ENCODE data around the gene NAXE. TPM values are rescaled to one million over a fixed set of nuclear protein-coding genes. Genes with fewer than 3 reads are reported as not detected.
A peak's percentile ranks its signal among the peaks of the same experiment; 100 is the strongest.
"Not testable (repeated sequence)": the region's sequence is repeated elsewhere in the genome, so short reads cannot be mapped to it uniquely, and the experiment has no call there.

Gene NAXE
- polyA plus RNA-seq, 2 of the 4 experiments (the other 2 are of a cell fraction): 81.4 to 119 TPM

- H3K4me3 ChIP-seq: no peak overlapping the region
- no peak for ATAC-seq
- H3K9me3 ChIP-seq: no peaks in the 10 kb centered on the region
- no peak for FAIRE-seq
- ChIA-PET CTCF (interaction anchor here (0.7 to 12.5 kb wide), 11 partner anchors 13 to 273 kb away, joined by 3 to 135 read pairs (median 4); partner anchors contain the start of genes GPATCH4 and MEF2D), POLR2A (no interaction called here)
- H3K4me2 ChIP-seq: no peak overlapping the region
- DNase-seq (ENCODE audit: low read depth in 1 of 2, low spot score in 1 of 2): no peak
- TF ChIP-seq MAX (IDR thresholded peaks at IDR 0.05) (no peak), FOSL2 (IDR thresholded peaks at IDR 0.05) (no peak), FOSL2 (CRISPR knock-in tag; IDR thresholded peaks at IDR 0.05) (no peak), POLR2AphosphoS2 (conservative IDR thresholded peaks at IDR 0.05; ENCODE audit: low read length) (no peak), HMGXB4 (CRISPR knock-in tag; IDR thresholded peaks at IDR 0.05; ENCODE audit: borderline replicate concordance) (no peak), HEYL (CRISPR knock-in tag; IDR thresholded peaks at IDR 0.05) (no peak), KDM1A (IDR thresholded peaks at IDR 0.05; ENCODE audit: low read depth) (no peak), TP53 (CRISPR knock-in tag; IDR thresholded peaks at IDR 0.05) (no peak), NR3C1 (IDR thresholded peaks at IDR 0.05) (no peak)
- peaks cover 10% of the 10 kb centered on the region; the same call in 2 of the 3 replicates for H3K4me1 ChIP-seq
- WGBS (ENCODE audit: missing lambda C conversion rate): 82% methylated on average over 3 of the region's 3 CpGs
- no peak overlapping the region for H3K27ac ChIP-seq
Measured at GRCh38 chr1:156586892-156587477, 4.6 kb upstream of the NAXE start.

- 48% methylated on average over 7 of the region's 8 CpGs for WGBS (ENCODE audit: missing lambda C conversion rate)
- ATAC-seq: not testable (repeated sequence)
Measured at GRCh38 chr1:156587927-156588326, 3.6 kb upstream of the NAXE start.

GRCh38 chr1:156589546-156589945, 2.0 kb upstream of the NAXE start:
- H3K4me3 ChIP-seq: no peak overlapping the region
- FAIRE-seq (no peak), ATAC-seq (no peak), DNase-seq (ENCODE audit: low read depth in 1 of 2, low spot score in 1 of 2) (no peak)
- H3K4me2 ChIP-seq: no peak overlapping the region
- TF ChIP-seq JUNB (IDR thresholded peaks at IDR 0.05): no peak
- no peak for TF ChIP-seq FOXS1 (CRISPR knock-in tag; IDR thresholded peaks at IDR 0.05)
- CTCF ChIA-PET: interaction anchor here (1.1 to 12.5 kb wide), 4 partner anchors 9 to 38 kb away, joined by 3 to 135 read pairs (median 4); no protein-coding TSS in a partner anchor
- H3K9me3 ChIP-seq: no peaks in the 10 kb centered on the region
- peaks cover 10% of the 10 kb centered on the region; the same call in 2 of the 3 replicates for H3K4me1 ChIP-seq
- no peak overlapping the region for H3K27ac ChIP-seq
- POLR2A ChIA-PET: no interaction called here
- WGBS (ENCODE audit: missing lambda C conversion rate): 78% methylated on average over 5 of the region's 5 CpGs

More at GRCh38 chr1:156587927-156588326, 3.6 kb upstream of the NAXE start:
- CTCF ChIA-PET: interaction anchor here (1.1 to 12.5 kb wide), 3 partner anchors 14 to 86 kb away, joined by 3 to 135 read pairs (median 4); no protein-coding TSS in a partner anchor
- FAIRE-seq; H3K27ac ChIP-seq; H3K4me1 ChIP-seq; H3K9me3 ChIP-seq; H3K4me3 ChIP-seq; DNase-seq (ENCODE audit: low read depth in 1 of 2, low spot score in 1 of 2); H3K4me2 ChIP-seq; POLR2A ChIA-PET; TF ChIP-seq FOSL2 (IDR thresholded peaks at IDR 0.05): not testable (repeated sequence)
- TF ChIP-seq FOSL2 (CRISPR knock-in tag; IDR thresholded peaks at IDR 0.05): peak; percentile 82

- peak overlapping the region; percentile 87 for H3K4me2 ChIP-seq
- ChIA-PET CTCF (interaction anchor here (0.6 to 12.5 kb wide), 12 partner anchors 9 to 205 kb away, joined by 3 to 135 read pairs (median 5); partner anchors contain the start of genes NES and TTC24), POLR2A (interaction anchor here (0.6 to 2.5 kb wide), 7 partner anchors 10 to 133 kb away, joined by 3 to 18 read pairs (median 6); partner anchors contain the start of genes GPATCH4 and MEF2D)
- peaks cover 10% of the 10 kb centered on the region; the same call in 2 of the 3 replicates for H3K4me1 ChIP-seq
- TF ChIP-seq MAZ (IDR thresholded peaks at IDR 0.05; ENCODE audit: borderline replicate concordance, low read depth, low read length): no peak
- TF ChIP-seq NFE2L2 (conservative IDR thresholded peaks at IDR 0.05; ENCODE audit: low read length): no peak
- TF ChIP-seq EP300 (IDR thresholded peaks at IDR 0.05): no peak
- no peak for ATAC-seq
- WGBS (ENCODE audit: missing lambda C conversion rate): 92% methylated on average over 10 of the region's 10 CpGs
- H3K4me3 ChIP-seq: peak overlapping the region; percentile 72
- DNase-seq (ENCODE audit: low read depth in 1 of 2, low spot score in 1 of 2): no peak
- H3K27ac ChIP-seq: peak overlapping the region; percentile 94 to 98
- H3K9me3 ChIP-seq: no peaks in the 10 kb centered on the region
- no peak for FAIRE-seq
Measured at GRCh38 chr1:156590326-156591180, 1.0 kb upstream of the NAXE start.

All from A549 (cell line).